HG02884 (cell line): ENCODE results near the gene IFT80.
A peak's percentile ranks its signal among the peaks of the same experiment; 100 is the strongest.

Experiments used
- ATAC-seq: cut with Tn5 transposase; IDR thresholded peaks from one replicate; pipeline ENCODE4 v1.9.1; 2021; ENCODE audit warnings: mild to moderate bottlenecking, moderate library complexity; ENCODE audit not compliant: unreplicated experiment

The IFT80 gene

DNA sequence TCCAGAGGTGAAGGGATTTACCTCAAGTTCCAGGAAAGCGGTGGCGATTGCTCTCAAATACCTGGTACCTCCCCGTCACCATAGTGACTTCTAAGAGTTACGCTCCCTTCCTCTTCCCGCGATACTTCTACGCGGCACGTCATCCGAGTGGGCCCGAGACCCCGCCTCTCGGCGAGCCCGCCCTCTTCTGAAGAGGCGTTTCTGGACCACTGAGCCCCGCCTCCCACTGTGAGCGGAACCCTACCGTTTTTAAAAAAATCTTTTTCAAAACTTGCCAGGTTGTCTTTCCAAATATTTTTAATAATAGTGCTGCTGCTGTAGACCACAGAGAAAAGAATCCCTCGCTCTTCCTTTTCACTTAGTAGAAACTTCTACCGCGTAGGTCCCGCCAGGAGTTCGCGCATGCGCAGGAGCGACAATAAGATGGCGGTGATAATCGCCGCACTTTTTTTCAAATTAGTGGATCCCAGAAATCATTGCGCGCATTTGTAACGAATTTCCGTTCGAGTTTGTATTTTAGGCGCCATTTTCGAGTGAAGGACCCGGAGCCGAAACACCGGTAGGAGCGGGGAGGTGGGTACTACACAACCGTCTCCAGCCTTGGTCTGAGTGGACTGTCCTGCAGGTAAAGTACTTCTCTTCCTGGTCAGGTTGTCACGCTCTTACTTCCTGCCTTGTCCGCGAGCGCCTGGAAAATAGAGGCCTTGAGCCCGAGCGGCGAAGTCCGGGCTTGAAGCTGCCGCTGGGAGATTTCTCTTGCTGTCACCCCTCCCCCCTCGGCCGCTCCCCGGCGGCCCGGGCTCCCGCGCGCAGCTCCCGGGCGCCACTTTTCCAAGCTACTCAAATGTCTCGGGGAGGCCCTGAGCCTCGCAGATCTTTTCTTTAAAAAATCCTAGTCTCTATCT, at the start of gene IFT80, which contains the start of gene SMC4:
IFT80 (minus strand) TSS at position 101 of the 905 bp plus-strand sequence. CDS start 14,625 bp downstream, outside the sequence.
SMC4 (plus strand) TSS at position 526 of the 905 bp plus-strand sequence. CDS start 1,177 bp downstream, outside the sequence.
- ATAC-seq = peak; percentile 92

- ATAC-seq = no peak
Measured at GRCh38 chr3:160447544-160447943, 48.5 kb upstream of the IFT80 start.

- no peak for ATAC-seq
Measured at GRCh38 chr3:160446522-160447056, 47.6 kb upstream of the IFT80 start.

DNA sequence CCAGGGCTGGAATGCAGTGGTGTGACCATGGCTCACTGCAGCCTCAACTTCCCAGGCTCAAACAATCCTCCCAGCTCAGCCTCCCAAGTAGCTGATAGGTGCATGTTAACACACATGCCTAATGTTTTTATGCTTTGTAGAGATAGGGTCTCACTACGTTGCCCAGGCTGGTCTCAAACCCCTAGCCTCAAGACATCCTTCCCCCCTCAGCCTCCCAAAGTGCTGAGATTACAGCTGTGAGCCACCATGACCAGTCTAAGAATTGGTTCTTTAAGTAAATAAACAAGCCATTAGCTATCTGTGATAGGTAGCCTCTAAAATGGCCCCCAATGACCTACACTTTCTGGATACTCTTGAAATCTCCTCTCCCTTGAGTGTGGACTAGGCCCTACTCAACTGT, 46.8 kb upstream of the IFT80 start:
- no peak for ATAC-seq

DNA sequence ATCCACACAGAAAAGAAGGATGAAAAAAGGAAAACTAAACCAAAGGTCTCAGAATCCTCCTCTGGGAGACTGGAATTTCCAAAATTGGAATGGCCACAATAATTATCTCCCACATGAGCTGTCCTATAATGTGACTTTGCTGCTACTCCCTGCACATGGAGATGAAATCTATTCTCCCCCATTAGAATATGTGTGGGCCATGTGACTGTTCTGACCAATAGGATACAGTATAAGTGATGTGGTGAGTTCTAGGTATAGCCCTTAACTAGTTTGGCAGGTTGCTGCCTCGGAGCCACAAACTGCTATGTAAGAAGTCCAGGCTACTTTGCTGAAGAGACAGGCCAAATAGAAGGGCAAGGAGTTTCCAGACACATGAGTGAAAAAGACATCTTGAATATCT, 45.4 kb upstream of the IFT80 start:
- ATAC-seq = no peak

DNA sequence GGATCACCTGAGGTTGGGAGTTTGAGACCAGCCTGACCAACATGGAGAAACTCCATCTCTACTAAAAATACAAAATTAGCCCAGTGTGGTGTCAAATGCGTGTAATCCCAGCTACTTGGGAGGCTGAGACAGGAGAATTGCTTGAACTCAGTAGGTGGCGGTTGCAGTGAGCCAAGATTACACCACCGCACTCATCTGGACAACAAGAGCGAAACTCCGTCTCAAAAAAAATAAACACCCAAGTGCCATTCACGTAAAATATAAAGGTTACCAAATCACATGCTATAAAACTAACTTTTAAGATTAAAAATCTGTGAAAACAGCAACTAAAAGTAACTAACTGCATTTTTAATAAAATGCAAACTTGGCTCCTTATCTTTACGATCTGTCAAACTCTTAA, 41.7 kb upstream of the IFT80 start:
- no peak for ATAC-seq

- ATAC-seq = no peak
Measured at GRCh38 chr3:160437083-160437455, 38.0 kb upstream of the IFT80 start.

DNA sequence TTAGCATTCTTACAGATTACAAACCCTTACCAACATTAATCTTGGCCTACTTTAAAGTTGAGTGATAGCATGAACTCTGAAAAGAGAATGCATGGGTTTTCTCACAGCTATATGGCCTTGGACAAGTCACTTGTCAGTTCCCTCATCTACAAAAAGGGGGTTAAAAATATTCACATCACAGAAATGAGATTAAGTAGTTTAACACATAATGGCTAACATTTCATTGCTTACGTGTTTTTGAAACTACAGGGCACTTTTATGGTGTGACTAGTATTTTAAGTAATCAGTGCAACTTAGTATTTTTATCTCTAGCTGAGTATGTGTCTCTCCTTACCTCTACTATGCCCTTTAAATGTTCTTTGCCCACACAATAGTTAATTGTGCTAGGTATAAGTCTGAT, 36.7 kb upstream of the IFT80 start:
- no peak for ATAC-seq

DNA sequence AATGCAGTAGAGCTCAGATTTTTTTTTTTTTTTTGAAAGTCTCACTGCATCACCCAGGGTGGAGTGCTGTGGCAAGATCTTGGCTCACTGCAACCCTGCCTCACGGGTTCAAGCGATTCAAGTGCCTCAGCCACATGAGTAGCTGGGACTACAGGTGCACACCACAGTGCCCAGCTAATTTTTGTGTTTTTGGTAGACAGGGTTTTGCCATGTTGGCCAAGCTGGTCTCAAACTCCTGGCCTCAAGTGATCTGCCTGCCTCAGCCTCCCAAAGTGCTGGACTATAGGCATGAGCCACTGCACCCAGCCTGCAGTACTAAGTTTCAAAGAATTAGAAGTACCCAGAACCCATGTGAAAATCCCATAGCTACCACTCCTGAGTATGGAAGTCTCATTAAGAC, 36.1 kb upstream of the IFT80 start:
- ATAC-seq = no peak

- no peak for ATAC-seq
Measured at GRCh38 chr3:160434071-160434470, 35.0 kb upstream of the IFT80 start.

- ATAC-seq = no peak
Measured at GRCh38 chr3:160427832-160428424, 28.9 kb upstream of the IFT80 start.

- ATAC-seq = no peak
Measured at GRCh38 chr3:160417311-160417710, 18.3 kb upstream of the IFT80 start.

- ATAC-seq = peak; percentile 82
Measured at GRCh38 chr3:160413613-160414248, 14.7 kb upstream of the IFT80 start.

DNA sequence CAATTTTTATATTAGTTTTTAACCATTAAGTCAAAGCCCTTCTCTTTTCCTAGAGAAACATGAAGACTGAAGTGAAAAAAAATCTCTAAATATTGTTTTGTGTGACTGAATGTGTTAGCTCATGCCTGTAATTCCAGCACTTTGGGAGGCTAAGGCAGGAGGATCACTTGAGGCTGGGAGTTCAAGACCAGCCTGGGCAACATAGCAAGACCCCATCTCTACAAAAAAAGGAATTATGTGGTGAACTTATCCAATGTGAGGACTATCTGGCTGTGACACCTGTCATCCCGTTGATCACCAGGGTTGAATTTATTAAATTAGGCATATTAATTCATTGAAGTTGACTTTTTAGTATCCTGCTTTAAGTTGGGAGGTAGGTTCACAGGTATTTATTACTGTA, 13.5 kb upstream of the IFT80 start:
- ATAC-seq = no peak

DNA sequence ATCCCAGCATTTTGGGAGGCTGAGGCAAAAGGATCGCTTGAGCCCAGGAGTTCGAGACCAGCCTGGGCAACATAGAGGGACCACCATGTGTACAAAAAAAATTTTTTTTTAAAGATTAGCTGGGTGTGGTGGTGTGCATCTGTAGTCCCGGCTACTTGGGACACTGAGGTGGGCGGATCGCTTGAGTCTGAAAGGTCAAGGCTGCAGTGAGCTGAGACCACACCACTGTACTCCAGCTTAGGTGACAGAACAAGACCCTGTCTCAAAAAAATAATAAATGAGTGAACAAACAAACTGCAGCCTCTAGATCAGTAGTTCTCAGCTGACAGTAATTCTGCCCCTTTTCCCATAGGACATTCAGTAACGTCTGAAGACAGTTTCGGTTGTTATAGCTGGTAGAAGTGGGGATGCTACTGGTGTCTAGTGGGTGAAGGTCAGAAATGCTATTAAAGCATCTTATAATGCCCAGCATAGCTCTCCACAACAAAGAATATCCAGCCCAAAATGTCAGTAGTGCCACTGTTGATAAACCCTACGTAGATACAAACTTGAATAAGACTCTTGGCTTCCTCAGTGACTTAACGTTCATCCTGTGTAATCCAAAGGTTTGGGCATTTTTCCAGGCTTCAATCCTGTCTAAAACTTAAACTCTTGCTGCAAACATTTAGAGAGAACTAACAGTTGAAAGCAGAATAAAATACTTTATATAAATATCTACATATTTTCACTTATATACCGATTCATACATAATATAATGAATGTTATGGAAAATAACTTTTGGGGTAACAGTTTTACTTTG, 11.0 kb upstream of the IFT80 start:
- no peak for ATAC-seq

DNA sequence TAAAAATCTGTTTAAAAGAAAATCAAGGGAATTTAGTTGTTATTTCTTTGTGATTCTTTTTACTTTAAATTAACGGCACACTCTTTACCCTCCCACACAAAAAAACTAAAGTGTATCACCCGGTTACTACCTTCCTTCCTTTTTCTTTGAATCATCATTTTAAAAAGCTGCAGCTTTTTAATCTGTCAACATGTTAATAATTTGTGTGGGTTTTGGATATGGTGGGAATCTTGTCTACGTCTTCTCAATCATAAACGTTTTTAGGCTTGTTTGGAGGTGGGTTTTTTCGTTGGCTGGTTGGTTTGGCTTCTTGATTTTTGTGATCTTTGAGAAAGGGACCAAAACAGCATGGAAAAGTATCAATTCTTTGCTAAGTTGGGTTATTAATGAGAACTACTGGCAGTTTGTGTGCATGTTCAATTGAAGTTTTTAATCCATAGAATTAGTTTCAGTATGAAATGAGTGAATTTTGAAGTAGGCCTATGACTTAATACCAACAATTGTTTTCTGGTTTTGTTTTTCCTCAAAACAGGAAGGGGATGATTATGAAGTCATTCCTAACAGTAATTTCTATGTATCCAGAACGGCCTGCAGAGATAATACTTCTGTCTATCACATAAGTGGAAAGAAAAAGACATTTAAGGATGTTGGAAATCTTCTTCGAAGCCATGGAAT, 4.9 kb upstream of the IFT80 start:
- ATAC-seq = no peak

- ATAC-seq = no peak
Measured at GRCh38 chr3:160403028-160403545, 4.1 kb upstream of the IFT80 start.

DNA sequence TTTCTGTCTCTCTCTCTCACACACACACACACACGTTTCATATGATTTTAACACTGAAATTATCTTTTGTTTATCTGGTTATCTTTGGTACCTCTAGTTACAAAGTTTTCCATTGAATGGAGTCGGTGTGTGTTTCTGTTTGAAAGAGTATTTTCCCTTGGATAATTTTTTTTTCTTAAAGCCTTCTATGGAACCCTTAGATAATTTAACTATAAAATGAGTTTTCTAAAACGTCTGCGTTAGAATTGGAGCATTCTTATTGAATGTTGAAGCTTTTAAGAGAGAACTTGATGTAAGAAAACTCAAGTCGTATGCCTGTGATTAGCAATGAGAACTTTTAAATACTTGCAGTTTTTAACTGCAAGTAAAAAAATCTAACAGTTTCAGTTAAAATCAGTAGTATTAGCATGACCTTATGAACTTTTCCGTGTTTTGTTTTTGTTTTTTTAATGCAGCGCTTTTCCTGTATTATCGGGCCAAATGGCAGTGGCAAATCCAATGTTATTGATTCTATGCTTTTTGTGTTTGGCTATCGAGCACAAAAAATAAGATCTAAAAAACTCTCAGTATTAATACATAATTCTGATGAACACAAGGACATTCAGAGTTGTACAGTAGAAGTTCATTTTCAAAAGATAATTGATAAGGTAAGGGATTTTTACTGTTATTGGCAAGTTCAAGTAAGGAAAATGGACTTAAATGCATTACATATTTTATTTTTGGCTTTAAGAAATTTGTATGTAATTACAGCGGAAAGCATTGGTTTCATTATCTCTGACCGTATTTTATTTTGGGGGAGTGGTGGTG, 3.4 kb upstream of the IFT80 start:
- no peak for ATAC-seq
